Right ventricle myocardium superior (tissue), 1 donor: ENCODE results near the gene GPR18. TPM values are rescaled to one million over a fixed set of nuclear protein-coding genes. Genes with fewer than 3 reads are reported as not detected.
"Not testable (repeated sequence)": the region's sequence is repeated elsewhere in the genome, so short reads cannot be mapped to it uniquely, and the experiment has no call there.

Experiments
- ATAC-seq: fragments of 200-7000 bp; cut with Tn5 transposase; one replicate; pipeline ENCODE4 v1.9.1; 2020; ENCODE audit warnings: mild to moderate bottlenecking; ENCODE audit not compliant: poor library complexity
- DNase-seq: peaks from one replicate; pipeline ENCODE4 v3.0.0-alpha.2; 2020
- intact Hi-C: fragments of 100-400 bp; cut with DNase I; formaldehyde crosslinking; loops from one replicate; pipeline ENCODE4 v1.11.2; 2022
- total RNA-seq: library from RNA; stranded (reverse); fragmentation: NEBNext Ultra II Directional; extraction: Animal tissue kit (Norgen Biotek cat#: 25700); gene quantifications from one replicate; pipeline ENCODE4 v1.2.1, GENCODE V29; 2021
- donor health status: DM: no; HTN: yes; CAD: no; lungs with severe emphysema.

GPR18 gene
- total RNA-seq, 1 donor from 2014 or later = not detected

DNA sequence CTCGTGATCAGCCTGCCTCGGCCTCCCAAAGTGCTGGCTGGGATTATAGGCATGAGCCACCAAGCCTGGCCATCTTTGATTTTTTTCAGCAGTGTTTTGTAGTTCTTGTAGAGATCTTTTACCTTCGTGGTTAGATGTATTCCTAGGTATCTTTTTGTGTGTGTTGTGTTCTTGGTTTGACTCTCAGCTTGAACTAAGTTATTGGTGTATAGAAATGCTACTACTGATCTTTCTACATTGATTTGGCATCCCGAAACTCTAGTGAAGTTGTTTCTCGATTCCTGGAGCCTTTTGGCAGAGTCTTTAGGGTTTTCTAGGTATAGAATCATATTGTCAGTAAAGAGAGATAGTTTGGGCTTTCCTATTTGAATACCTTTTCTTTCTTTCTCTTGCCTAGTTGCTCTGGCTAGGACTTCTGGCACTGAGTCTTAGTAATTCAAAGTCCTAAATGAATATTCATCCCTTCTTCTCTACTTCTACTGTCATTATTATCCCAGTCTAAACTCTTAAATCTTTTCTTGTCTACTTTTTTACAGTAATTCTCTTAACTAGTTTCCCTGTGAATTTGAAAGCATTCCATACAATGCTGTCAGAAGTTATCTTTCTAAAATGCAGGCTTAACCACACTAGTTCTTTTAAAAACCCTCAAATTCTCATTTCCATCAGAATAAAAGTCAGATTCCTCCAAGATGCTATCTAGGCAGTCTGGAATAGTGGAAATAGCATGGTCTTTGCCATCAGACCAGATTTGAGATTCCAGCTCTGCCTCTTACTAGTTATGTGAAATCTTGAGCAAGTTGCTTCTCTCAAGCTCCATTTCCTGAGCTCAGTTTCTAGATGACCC lies 7.0 kb downstream of the GPR18 start:
- intact Hi-C loops = no loop called here
- DNase-seq (no peak), ATAC-seq (no peak)

DNA sequence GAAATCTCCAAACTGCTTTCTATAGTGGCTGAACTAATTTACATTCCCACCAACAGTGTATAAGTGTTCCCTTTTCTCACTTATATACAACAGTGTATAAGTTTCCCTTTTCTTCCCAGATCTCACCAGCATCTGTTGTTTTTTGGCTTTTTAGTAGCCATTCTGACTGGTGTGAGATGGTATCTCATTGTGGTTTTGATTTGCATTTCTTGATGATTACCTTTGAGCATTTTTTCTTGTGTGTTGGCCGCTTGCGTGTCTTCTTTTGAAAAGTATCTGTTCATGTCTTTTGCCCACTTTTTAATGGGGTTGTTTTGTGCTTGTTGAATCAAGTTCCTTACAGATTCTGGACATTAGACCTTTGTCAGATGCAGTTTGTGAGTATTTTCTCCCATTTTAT lies 8.6 kb downstream of the GPR18 start:
- intact Hi-C loops, ATAC-seq, DNase-seq: not testable (repeated sequence)

DNA sequence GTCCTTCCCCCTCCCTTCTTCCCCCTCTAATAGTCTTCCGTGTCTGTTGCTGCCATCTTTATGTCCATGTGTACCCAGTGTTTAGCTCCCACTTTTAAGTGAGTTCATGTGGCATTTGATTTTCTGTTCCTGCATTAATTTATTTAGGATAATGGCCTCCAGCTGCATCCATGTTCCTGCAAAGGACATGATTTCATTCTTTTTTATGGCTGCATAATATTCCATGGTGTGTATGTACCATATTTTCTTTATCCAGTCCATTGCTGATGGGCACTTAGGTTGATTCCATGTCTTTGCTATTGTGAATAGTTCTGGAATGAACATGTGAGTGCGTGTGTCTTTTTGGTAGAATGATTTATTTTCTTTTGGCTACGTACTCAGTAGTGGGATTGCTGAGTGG lies 9.0 kb downstream of the GPR18 start:
- DNase-seq, intact Hi-C loops, ATAC-seq: not testable (repeated sequence)

DNA sequence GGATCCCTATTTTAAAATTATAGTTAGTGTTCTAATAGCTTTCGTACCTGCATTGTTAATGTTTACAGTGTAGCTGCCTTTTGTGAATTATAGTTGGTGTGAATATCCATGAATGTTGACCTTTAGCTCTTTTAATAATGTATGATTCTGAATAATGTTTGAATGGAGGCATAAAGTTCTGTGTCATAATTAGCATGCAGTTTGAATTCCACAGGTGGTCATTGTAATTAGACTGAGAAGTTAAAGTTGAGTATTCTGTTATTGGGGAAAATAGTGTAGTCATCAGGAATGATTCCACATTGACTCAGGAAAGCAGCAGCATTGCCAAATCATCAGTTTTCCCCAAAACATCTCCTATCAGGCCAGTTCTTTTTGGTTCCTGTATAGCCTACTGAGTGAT lies 12.1 kb downstream of the GPR18 start:
- ATAC-seq = no peak
- intact Hi-C loops = no loop called here

DNA sequence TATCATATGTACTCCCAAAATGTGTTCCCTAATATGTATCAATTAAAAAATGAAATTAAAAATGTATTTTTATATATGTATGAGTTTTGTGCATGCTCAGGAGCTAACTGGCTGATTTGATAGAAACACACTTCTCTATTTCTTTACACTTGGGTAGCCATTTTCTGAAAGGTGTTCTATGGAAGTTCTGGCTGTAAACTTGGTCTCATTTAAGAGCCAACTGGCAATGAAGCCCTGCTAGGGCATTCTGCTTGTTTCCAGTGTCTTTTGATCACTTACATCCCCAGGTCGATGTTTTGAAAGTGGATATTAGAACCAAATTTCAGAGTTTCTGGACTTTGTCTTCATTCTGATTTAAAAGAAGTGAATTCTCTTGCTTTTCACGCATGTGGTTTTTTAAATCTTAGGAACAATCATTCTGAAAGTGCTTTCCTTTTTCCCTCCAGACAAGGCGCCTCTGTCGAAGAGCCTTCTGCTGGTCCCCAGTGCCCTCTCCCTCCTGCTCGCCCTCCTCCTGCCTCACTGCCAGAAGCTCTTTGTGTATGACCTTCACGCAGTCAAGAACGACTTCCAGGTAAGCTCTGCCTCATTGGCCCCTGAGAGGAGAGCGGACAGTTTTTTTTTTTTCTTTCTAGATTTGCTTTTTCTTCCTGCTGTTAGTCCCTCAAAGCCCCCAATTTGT lies 20.1 kb downstream of the GPR18 start:
- DNase-seq = no peak
- intact Hi-C loops = no loop called here
- ATAC-seq = no peak

More for the DNA sequence above, 12.1 kb downstream of the GPR18 start:
- DNase-seq = no peak

DNA sequence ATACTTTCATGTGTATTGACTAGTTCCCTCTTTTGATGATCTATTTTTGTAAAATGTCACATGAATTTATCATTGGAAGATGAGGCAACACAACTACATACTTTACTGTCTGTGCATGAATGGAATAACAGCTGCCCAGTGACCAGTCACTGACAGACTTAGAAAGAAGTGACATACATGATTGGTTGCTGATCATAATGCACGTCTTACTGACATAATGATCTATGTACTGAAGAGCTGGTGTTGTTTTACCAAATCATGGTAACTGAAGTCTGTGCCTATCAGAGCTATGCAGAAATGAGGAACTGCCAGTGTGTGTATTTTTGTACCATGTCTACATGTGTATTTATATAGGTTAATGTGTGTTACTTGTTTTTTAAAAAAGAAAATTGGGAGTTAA lies 26.5 kb downstream of the GPR18 start:
- peak; percentile 13 for ATAC-seq

DNA sequence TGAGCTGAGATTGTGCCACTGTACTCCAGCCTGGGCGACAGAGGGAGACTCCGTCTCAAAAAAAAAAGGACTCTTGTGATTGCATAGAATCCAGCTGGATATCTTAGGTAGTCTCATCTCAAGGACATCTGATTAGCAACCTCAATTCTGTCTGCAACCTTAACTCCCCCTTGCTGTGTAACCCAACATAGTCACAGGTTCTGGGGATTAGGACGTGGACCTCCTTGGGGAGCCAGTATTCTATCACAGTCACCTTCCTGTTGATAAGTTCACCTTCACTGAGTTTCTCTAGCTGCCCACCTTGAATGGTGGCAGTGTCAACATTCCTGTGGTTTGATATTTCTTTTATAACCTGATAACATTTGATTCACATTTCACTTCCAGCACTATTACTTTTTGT lies 27.2 kb downstream of the GPR18 start:
- intact Hi-C loops = no loop called here
- DNase-seq = no peak
- ATAC-seq = no peak

More for the DNA sequence above, 26.5 kb downstream of the GPR18 start:
- intact Hi-C loops = no loop called here
- no peak for DNase-seq

DNA sequence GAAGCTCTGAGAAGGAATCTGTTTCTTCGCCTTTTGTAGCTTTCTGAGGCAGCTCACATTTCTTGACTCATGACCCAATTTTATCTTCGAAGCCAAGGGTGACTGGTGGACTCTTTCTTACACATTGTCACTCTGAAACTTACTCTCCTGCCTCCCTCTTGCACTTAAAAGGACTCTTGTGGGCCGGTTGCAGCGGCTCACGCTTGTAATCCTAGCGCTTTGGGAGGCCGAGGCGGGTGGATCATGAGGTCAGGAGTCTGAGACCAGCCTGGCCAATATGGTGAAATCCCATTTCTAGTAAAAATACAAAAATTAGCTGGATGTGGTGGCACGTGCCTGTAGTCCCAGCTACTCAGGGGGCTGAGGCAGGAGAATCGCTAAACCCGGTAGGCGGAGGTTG lies 27.6 kb downstream of the GPR18 start:
- DNase-seq, ATAC-seq, intact Hi-C loops: not testable (repeated sequence)

DNA sequence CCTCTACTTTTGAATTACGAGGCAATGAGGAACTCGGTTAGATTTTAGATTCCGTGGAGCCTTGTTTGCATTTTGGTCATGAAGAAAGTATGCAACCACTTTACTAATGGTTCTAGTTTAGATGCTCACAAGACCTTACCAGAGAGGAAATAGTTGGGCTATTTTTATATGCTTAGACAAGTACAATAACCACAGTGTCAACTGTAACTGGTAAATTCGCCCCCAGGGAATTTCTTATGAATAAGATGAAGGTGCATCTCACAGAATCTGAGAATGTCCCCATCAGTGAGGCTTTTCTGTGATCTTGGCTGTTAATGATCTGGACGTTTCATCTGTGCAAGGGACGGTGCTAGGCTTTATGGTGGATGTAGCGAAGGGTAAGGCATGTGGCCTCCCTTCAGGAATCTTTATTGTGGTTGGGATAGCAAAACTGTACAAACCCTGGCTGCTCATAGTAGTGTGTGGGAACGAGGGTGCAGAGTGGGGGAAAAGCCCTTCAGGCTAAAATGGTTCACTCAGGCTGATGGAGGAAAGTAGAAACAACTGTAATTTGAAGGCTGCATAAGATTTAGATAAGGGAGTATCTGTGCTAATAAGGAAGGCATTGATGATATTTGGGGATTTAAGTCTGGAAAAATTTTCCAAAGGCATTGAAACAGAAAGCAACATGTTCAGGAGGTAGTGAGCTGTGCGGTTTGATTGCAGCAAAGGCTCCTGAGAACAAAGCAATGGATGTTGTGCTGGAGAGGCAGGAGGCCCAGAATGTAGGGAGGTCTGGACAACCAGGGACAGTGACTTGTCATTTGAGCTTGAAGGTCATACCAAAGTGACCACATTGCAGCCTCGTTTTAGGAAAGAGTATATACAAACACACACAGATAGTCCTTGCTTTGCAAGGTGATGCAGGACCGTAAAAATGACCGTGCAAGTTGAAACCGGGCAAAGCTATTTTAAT lies 29.2 kb downstream of the GPR18 start:
- intact Hi-C loops = no loop called here
- ATAC-seq = peak; percentile 54
- no peak for DNase-seq

DNA sequence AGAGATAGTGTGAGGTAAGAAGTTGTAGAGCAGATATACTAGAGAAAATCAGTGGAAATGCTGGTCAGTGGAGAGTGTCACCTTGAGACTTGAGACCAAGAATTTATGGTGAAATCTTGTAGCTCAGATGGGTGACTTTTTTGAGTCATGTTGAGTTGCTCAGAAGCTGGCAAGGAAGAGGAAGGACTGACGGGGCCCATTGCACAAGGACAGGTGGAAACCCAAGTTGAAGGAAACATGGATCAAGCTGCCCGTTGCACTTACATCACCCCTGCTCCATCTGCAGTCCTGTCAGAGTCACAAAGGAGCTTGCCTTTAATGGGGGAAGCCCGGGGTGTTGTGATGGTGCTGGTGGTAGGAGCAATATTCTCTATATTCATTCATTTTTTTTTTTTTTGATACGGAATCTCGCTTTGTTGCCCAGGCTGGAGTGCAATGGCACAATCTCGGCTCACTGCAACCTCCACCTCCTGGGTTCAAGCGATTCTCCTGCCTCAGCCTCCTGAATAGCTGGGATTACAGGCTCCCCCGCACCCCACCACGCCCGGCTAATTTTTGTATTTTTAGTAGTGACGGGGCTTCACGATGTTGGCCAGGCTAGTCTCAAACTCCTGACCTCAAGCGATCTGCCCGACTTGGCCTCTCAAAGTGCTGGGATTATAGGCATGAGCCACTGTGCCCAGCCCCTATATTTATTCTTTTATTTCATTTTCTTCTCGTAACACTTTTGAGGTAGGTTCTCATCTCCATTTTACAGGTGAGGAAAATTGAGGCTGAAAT lies 30.1 kb downstream of the GPR18 start:
- no peak for DNase-seq
- intact Hi-C loops = no loop called here
- ATAC-seq = no peak

DNA sequence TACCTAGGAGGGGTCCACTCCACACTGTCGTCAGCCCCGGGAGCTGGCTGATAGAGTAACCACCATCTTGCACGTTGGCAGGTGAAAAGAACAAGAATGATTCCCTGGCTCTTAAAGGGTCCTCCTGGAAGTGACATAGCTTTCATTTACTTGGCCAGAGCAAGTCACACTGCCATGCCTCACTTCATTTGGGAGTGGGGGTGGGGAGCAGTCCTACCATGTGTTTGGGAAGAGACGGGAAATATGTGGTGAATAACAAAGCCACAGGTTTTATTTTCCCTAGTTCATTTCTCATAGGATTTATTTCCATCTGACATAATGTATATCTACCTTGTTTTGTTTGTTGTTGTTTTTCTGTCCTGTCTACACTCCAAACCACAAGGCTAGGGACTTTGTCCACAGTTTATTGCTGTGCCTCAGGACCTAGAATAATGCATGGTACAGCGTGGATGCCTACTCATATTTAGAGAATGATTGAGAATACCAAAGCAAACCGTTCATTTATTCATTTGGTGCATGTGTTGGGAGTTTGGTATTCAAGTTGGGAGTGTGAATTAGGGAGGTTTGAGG lies 30.8 kb downstream of the GPR18 start:
- intact Hi-C loops = no loop called here
- ATAC-seq = no peak
- DNase-seq = no peak

DNA sequence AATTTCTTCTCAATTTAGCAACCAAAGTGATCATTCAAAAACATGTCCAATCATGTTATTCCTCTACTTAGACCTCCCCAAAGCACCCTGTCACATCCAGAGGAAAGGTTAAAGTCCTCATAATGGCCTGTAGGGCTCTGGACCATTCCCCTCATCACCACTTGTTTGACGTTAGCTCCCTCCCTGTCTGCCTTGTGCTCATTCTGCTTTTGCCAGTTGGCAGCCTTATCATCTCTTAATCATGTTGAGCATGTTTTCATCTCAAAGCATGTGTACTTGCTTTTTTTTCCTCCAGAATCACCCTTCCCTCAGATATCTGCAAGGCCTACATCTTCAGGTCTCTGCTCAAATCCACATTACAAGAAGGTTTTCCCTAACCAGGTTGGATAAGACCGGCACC lies 31.7 kb downstream of the GPR18 start:
- intact Hi-C loops = no loop called here
- ATAC-seq (no peak), DNase-seq (no peak)

DNA sequence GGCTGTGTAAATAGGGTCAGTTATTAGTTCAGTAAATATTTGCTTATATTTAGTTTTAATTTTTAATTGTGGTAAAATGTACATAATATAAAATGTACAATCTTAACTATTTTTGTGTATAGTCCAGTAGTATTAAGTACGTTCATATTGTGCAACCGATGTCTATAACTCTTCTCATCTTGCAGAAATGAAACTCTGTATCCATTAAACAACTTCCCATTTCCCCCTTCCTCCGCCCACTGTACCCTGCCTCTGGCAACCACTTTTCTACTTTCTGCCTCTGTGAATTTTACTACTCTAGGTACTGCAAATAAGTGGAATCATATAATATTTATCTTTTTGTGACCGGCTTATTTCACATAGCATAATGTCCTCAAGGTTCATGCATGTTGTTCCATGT lies 33.1 kb downstream of the GPR18 start:
- DNase-seq = no peak
- ATAC-seq = peak; percentile 30
- intact Hi-C loops = no loop called here

DNA sequence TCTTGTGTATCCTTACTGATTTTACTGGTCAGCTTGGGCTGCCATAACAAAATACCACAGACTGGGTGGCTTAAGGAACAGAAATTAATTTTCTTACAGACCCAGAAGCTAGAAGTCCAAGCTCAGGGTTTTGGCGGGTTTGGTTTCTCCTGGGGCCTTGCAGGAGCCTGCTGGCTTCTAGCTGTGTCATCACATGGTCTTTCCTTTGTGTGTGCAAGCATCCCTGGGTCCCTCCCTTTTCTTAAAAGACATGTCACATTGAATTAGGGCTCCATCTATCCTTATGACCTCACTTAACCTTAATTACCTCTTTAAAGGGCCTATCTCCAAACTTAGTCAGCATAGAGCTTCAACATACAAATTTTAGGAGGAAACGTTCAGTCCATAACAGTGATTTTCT lies 34.2 kb downstream of the GPR18 start:
- DNase-seq = no peak
- no peak for ATAC-seq
- intact Hi-C loops = no loop called here

DNA sequence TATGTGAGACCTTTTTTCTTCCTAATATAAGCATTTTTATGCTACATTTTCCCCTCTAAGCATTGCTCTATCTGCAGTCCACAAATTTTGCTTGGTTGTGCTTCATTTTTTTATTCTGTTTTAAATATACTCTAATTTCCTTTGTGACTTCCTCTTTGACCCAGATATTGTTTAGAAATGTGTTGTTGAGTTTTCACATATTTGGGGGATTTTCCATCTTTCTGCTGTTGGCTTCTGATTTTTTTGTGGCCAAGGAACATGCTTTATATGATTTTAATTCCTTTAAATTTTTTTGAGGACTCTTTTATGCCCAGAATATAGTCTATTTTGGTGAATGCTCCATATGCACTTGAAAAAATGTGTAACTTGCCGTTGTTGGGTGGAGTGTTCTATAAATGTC lies 34.6 kb downstream of the GPR18 start:
- DNase-seq (no peak), ATAC-seq (no peak)
- intact Hi-C loops = no loop called here

DNA sequence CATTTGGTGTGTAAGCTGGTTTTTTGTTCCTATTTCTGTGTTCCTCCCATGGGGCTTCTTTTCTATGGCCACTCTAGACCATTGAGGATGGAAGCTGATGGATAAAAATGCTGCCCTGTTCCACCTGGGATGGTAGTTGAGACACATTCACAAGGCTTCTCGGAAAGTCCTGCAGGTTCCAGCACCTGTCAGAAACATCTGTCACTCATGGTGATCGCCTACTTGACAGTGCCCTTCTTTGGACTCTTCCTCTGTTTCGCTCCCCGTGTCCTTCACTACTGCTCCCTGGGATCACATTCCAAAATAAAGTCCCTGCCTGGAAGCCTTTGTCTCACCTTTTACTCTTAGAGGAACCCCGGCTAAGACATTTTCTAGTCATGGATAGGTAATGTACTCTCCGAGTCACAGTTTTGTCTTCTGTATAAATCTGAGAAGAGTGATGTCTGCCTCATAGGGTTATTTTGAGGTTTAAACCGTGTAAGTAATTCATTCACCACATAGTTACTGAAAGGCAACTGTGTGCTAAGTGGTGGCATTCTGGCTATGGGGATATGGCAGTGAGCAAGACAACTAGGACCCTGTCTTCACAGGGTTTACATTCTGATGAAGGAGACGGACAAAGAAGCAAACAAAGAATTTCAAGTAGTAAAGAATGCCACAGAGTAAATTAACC lies 36.5 kb downstream of the GPR18 start:
- DNase-seq = no peak
- no peak for ATAC-seq
- intact Hi-C loops = no loop called here

DNA sequence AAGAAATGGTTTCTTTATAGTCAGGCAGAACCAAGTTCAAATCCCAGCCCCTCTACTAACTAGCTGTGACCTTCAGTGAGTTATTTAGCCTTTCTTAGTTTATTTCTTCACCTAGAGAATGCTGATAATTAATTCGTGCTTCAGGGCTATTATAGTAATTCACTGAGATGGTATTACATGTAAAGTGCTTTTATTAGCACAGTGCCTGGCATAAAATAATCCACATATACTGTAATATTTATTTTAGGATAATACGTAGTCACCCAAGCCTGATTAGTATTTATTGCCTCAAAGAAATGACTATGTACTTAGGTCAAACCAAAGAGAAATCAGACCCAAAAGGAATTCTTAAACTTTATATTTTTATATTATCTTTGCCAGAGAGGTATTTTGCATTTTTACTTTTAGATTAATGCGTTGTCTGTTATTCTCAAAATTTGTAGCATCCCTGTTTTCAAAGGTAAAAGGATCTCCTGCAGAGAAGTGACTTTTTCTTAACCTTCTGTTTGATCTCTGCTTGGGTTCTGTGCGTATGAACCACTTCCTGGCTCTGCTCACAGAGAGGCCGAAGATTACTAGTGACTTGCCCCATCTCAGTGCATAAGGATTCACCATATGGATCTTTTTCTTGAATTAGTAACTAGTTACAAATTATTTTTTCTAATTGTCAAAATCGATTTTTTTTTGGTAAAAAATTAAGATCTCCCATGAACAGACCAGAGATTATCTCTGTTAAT lies 37.8 kb downstream of the GPR18 start:
- intact Hi-C loops = no loop called here
- DNase-seq (no peak), ATAC-seq (no peak)
